Keratinocyte (primary cell): ENCODE data around the gene ERBB2. TPM values are rescaled to one million over a fixed set of nuclear protein-coding genes. Genes with fewer than 3 reads are reported as not detected.

Source experiments
- DNase-seq: peaks from one replicate; pipeline ENCODE4 v3.0.0-alpha.2; 2011; ENCODE audit warnings: low read depth, missing footprints, low spot score
- FAIRE-seq: peaks from 2 replicates; lab custom pipeline; 2011; peaks lifted over from hg19 to GRCh38; lab: Jason Lieb, UNC
- H2AFZ ChIP-seq: 2 replicates; pipeline ENCODE4 v1.6.0; 2012; ENCODE audit warnings: low read length, control low read depth, inconsistent platforms; ENCODE audit not compliant: control insufficient read depth
- H3K27ac ChIP-seq: 2 replicates; pipeline ENCODE4 v1.5.1; 2011; ENCODE audit warnings: low read length; ENCODE audit not compliant: control insufficient read depth, insufficient read depth
- H3K27me3 ChIP-seq: 3 replicates; pipeline ENCODE4 v1.6.0; 2011; ENCODE audit warnings: low read length; ENCODE audit not compliant: control insufficient read depth, insufficient read depth; ENCODE audit errors: extremely low read depth
- H3K36me3 ChIP-seq, 2 experiments: 2 replicates in 1 of 2; 3 replicates in 1 of 2; pipeline ENCODE4 v1.5.1; 2011; ENCODE audit warnings: low read length in 2 of 2, mild to moderate bottlenecking in 1 of 2; ENCODE audit not compliant: control insufficient read depth in 2 of 2, insufficient read depth in 2 of 2; ENCODE audit errors: extremely low read depth in 1 of 2
- H3K4me1 ChIP-seq: 3 replicates; pipeline ENCODE4 v1.5.1; 2011; ENCODE audit warnings: low read length; ENCODE audit not compliant: control insufficient read depth, insufficient read depth; ENCODE audit errors: extremely low read depth
- H3K4me2 ChIP-seq: 3 replicates; pipeline ENCODE4 v1.6.0; 2011; ENCODE audit warnings: low read depth, low read length; ENCODE audit not compliant: control insufficient read depth, insufficient read depth; ENCODE audit errors: extremely low read depth
- H3K4me3 ChIP-seq, 3 experiments: fragments of 200-600 bp in 1 of 3; sonication (generic) in 1 of 3; 2 replicates in 2 of 3; 3 replicates in 1 of 3; pipeline ENCODE4 v1.5.1; 2011 to 2016; ENCODE audit warnings: low read length in 3 of 3, mild to moderate bottlenecking in 3 of 3, control low read depth in 2 of 3, inconsistent platforms in 1 of 3, low read depth in 1 of 3, mixed read lengths in 1 of 3, mixed run types in 1 of 3, moderate library complexity in 1 of 3; ENCODE audit not compliant: control insufficient read depth in 2 of 3, insufficient read depth in 2 of 3; ENCODE audit errors: extremely low read depth in 1 of 3
- H3K79me2 ChIP-seq: 2 replicates; pipeline ENCODE4 v1.6.0; 2012; ENCODE audit warnings: low read length; ENCODE audit not compliant: control insufficient read depth, insufficient read depth
- H3K9ac ChIP-seq: 3 replicates; pipeline ENCODE4 v1.6.0; 2011; ENCODE audit warnings: low read length; ENCODE audit not compliant: control insufficient read depth, insufficient read depth; ENCODE audit errors: extremely low read depth
- H3K9me1 ChIP-seq: 3 replicates; pipeline ENCODE4 v1.6.0; 2011; ENCODE audit warnings: low read length; ENCODE audit not compliant: control insufficient read depth, insufficient read depth; ENCODE audit errors: extremely low read depth
- H3K9me3 ChIP-seq: 2 replicates; pipeline ENCODE4 v1.5.1; 2012; ENCODE audit warnings: low read depth, low read length; ENCODE audit not compliant: control insufficient read depth
- H4K20me1 ChIP-seq: 3 replicates; pipeline ENCODE4 v1.6.0; 2011; ENCODE audit warnings: low read length; ENCODE audit not compliant: control insufficient read depth, insufficient read depth; ENCODE audit errors: extremely low read depth
- CTCF ChIP-seq, 3 experiments: IDR thresholded peaks in 1 of 3; conservative IDR thresholded peaks in 1 of 3; optimal IDR thresholded peaks in 1 of 3; 2 replicates in 2 of 3; 3 replicates in 1 of 3; pipeline versions ENCODE3 to v1.5.1; 2011; ENCODE audit warnings: low read length in 3 of 3, mild to moderate bottlenecking in 3 of 3, moderate library complexity in 2 of 3, control low read depth in 1 of 3, inconsistent platforms in 1 of 3; ENCODE audit not compliant: insufficient read depth in 2 of 3; ENCODE audit errors: extremely low read depth in 1 of 3
- EZH2 ChIP-seq: IDR thresholded peaks from one replicate; pipeline ENCODE4 v1.6.1; 2012; ENCODE audit warnings: inconsistent platforms, mild to moderate bottlenecking, low read length, moderate library complexity
- dilution Hi-C: fragments of 300-500 bp; cut with MboI; formaldehyde crosslinking; loops from one replicate; pipeline ENCODE4 v1.7.0; 2020; ENCODE audit warnings: low sequenced_read_pairs; ENCODE audit not compliant: extremely low pct_ligation_motif_present
- polyA plus RNA-seq, 5 experiments: library from polyadenylated mRNA; depleted of rRNA in 3 of 5; stranded (reverse) in 3 of 5; stranded (forward) in 1 of 5; unstranded in 1 of 5; fragments of >200 nt; gene quantifications; 1 replicate in 1 of 5; 2 replicates in 3 of 5; 3 replicates in 1 of 5; pipeline versions ENCODE4 v1.2.1 to v1.2.3, GENCODE V29; 2011 to 2012; ENCODE audit warnings: missing spikeins in 2 of 5, low read depth in 1 of 5, low replicate concordance in 1 of 5

Gene ERBB2
- polyA plus RNA-seq, 1 donor (not counting 4 experiments of a cell fraction or from before 2014, with no cell fraction given) = 21.4 TPM

- Histone ChIP-seq H2AFZ (no peak overlapping the region), H3K27me3 (no peaks in the 10 kb centered on the region), H3K4me3 (no peak overlapping the region), H3K4me2 (no peak overlapping the region), H4K20me1 (no peaks in the 10 kb centered on the region), H3K9ac (no peak overlapping the region), H3K9me3 (no peaks in the 10 kb centered on the region), H3K9me1 (peaks cover 4% of the 10 kb centered on the region), H3K36me3 (peaks cover 5 to 34% of the 10 kb centered on the region in 2 experiments), H3K79me2 (peaks cover 13% of the 10 kb centered on the region), H3K4me1 (peaks cover 25% of the 10 kb centered on the region), H3K27ac (no peak overlapping the region)
- FAIRE-seq (no peak), DNase-seq (no peak)
- dilution Hi-C loops = no loop called here
- no peak for TF ChIP-seq EZH2
- TF ChIP-seq CTCF (optimal IDR thresholded peaks at IDR 0.05 in 1 of 3, IDR thresholded peaks at IDR 0.05 in 1 of 3, conservative IDR thresholded peaks at IDR 0.05 in 1 of 3; ENCODE audit: extremely low read depth in 1 of 3, insufficient read depth in 2 of 3, low read length in 3 of 3) = no peak
These were observed 7.1 kb downstream of the ERBB2 start for GRCh38 chr17:39706921-39707337.

DNA sequence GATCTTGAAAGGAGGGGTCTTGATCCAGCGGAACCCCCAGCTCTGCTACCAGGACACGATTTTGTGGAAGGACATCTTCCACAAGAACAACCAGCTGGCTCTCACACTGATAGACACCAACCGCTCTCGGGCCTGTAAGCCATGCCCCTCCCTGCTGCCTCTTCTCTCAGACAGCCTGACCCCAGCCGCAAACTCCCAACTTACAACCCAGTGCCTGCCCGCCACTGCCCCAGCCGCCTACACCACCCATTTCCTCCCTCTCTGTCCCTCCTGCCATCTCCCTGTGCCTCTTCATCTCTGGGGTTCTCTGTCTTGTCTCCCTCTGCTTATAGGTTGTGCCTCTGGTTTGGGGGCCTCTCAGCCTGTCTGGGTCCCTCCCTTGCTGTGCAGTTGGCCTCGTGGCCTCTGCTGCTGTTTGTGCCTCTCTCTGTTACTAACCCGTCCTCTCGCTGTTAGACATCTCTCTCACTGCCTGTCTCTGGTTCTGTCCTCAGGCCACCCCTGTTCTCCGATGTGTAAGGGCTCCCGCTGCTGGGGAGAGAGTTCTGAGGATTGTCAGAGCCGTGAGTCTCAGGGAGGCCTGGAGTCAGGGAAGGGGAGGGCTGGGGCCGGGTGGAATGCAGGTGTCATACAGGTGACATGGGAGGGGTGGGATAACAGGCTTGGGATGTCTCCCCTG lies 9.6 kb downstream of the ERBB2 start:
- Histone ChIP-seq H2AFZ (no peak overlapping the region), H3K4me1 (peaks cover 25% of the 10 kb centered on the region), H3K4me3 (no peak overlapping the region), H4K20me1 (no peaks in the 10 kb centered on the region), H3K36me3 (peaks cover 14 to 42% of the 10 kb centered on the region in 2 experiments), H3K27me3 (no peaks in the 10 kb centered on the region), H3K9ac (no peak overlapping the region), H3K27ac (no peak overlapping the region), H3K4me2 (no peak overlapping the region), H3K9me3 (no peaks in the 10 kb centered on the region), H3K9me1 (peaks cover 4% of the 10 kb centered on the region), H3K79me2 (peaks cover 4% of the 10 kb centered on the region)
- TF ChIP-seq EZH2 = no peak
- TF ChIP-seq CTCF (optimal IDR thresholded peaks at IDR 0.05 in 1 of 3, IDR thresholded peaks at IDR 0.05 in 1 of 3, conservative IDR thresholded peaks at IDR 0.05 in 1 of 3; ENCODE audit: extremely low read depth in 1 of 3, insufficient read depth in 2 of 3, low read length in 3 of 3) = no peak
- FAIRE-seq = no peak
- dilution Hi-C loops = no loop called here
- no peak for DNase-seq
